Endothelial cell of umbilical vein (primary cell): ENCODE data around the gene CASP3. TPM values are rescaled to one million over a fixed set of nuclear protein-coding genes. Genes with fewer than 3 reads are reported as not detected.

ENCODE experiments used
- BruUV-seq: library from RNA; stranded (reverse); fragments of 400-500 nt; replicated peaks from 2 replicates; lab custom pipeline; 2021; lab: Mats Ljungman, UMichigan
- CTCF ChIA-PET: fragments of 300-600, 350-600 bp; sonication (Branson Sonifier 250); formaldehyde crosslinking; loops from one replicate; lab custom pipeline; 2021; ENCODE audit warnings: antibody characterized with exemption, inconsistent platforms; lab: Charles Lee
- POLR2A ChIA-PET: fragments of 300-600, 350-600 bp; sonication (Branson Sonifier 250); formaldehyde crosslinking; loops from one replicate; lab custom pipeline; 2021; ENCODE audit warnings: antibody characterized with exemption, inconsistent platforms; lab: Charles Lee
- DNase-seq: peaks from one replicate; pipeline ENCODE4 v3.0.0-alpha.2; 2011; ENCODE audit warnings: low read depth, low spot score
- FAIRE-seq: peaks from 2 replicates; lab custom pipeline; 2011; peaks lifted over from hg19 to GRCh38; lab: Jason Lieb, UNC
- H2AFZ ChIP-seq: 2 replicates; pipeline ENCODE4 v1.6.0; 2012; ENCODE audit warnings: low read depth, low read length, control low read depth, inconsistent platforms
- H3K27ac ChIP-seq: 2 replicates; pipeline ENCODE4 v1.5.1; 2011; ENCODE audit warnings: low read depth, mild to moderate bottlenecking, control low read depth, low read length, moderate library complexity; ENCODE audit not compliant: insufficient read depth
- H3K27me3 ChIP-seq, 2 experiments: 2 replicates each; pipeline versions ENCODE4 v1.6.0 to v1.6.1; 2011; ENCODE audit warnings: low read length in 2 of 2, mixed read lengths in 1 of 2; ENCODE audit not compliant: control insufficient read depth in 2 of 2, insufficient read depth in 2 of 2
- H3K36me3 ChIP-seq, 2 experiments: 2 replicates in 1 of 2; 3 replicates in 1 of 2; pipeline ENCODE4 v1.5.1; 2011; ENCODE audit warnings: low read length in 2 of 2, mild to moderate bottlenecking in 1 of 2, moderate library complexity in 1 of 2; ENCODE audit not compliant: control insufficient read depth in 2 of 2, insufficient read depth in 2 of 2; ENCODE audit errors: extremely low read depth in 1 of 2
- H3K4me1 ChIP-seq: 3 replicates; pipeline ENCODE4 v1.5.1; 2011; ENCODE audit warnings: mild to moderate bottlenecking, low read length; ENCODE audit not compliant: control insufficient read depth, insufficient read depth; ENCODE audit errors: extremely low read depth
- H3K4me2 ChIP-seq: 2 replicates; pipeline ENCODE4 v1.6.1; 2011; ENCODE audit warnings: low read length, control low read depth, mixed read lengths; ENCODE audit not compliant: insufficient read depth
- H3K4me3 ChIP-seq, 3 experiments: fragments of 200-600 bp in 1 of 3; sonication (generic), shearing (Covaris generic) in 1 of 3; replicated peaks in 1 of 3; 2 replicates each; pipeline ENCODE4 v1.5.1; 2011 to 2016; ENCODE audit warnings: control low read depth in 3 of 3, low read length in 3 of 3, mild to moderate bottlenecking in 2 of 3, inconsistent platforms in 1 of 3, low read depth in 1 of 3, moderate library complexity in 1 of 3; ENCODE audit not compliant: insufficient read depth in 1 of 3
- H3K79me2 ChIP-seq: 2 replicates; pipeline ENCODE4 v1.6.0; 2012; ENCODE audit warnings: low read length, inconsistent platforms; ENCODE audit not compliant: control insufficient read depth, insufficient read depth
- H3K9ac ChIP-seq: replicated peaks from 2 replicates; pipeline ENCODE3; 2011; ENCODE audit warnings: low read length, control low read depth; ENCODE audit not compliant: insufficient read depth; ENCODE audit errors: extremely low read depth
- H3K9me1 ChIP-seq: replicated peaks from 3 replicates; pipeline ENCODE4 v1.6.0; 2011; ENCODE audit warnings: mild to moderate bottlenecking, low read length; ENCODE audit not compliant: control insufficient read depth, insufficient read depth; ENCODE audit errors: extremely low read depth
- H3K9me3 ChIP-seq: replicated peaks from 2 replicates; pipeline ENCODE4 v1.5.1; 2012; ENCODE audit warnings: low read length, inconsistent platforms; ENCODE audit not compliant: control insufficient read depth, insufficient read depth
- H4K20me1 ChIP-seq: replicated peaks from 2 replicates; pipeline ENCODE3; 2011; ENCODE audit warnings: mild to moderate bottlenecking, low read length; ENCODE audit not compliant: control insufficient read depth, insufficient read depth; ENCODE audit errors: extremely low read depth
- CTCF ChIP-seq, 2 donors: IDR thresholded peaks; 1 replicate in 1 of 2; 2 replicates in 1 of 2; pipeline ENCODE4 v1.5.1; 2011; ENCODE audit warnings: low read length in 2 of 2, mild to moderate bottlenecking in 2 of 2, moderate library complexity in 2 of 2, control low read depth in 1 of 2, inconsistent platforms in 1 of 2, low read depth in 1 of 2; ENCODE audit not compliant: insufficient read depth in 1 of 2; ENCODE audit errors: extremely low read depth in 1 of 2
- EZH2 ChIP-seq: IDR thresholded peaks from 2 replicates; pipeline ENCODE4 v1.6.1; 2012; ENCODE audit warnings: borderline replicate concordance, low read depth, mild to moderate bottlenecking, moderate library complexity, low read length, inconsistent platforms; ENCODE audit not compliant: severe bottlenecking
- FOS ChIP-seq: IDR thresholded peaks from 2 replicates; pipeline ENCODE4 v1.6.1; 2011; ENCODE audit warnings: mild to moderate bottlenecking, low read length, moderate library complexity, borderline replicate concordance; ENCODE audit not compliant: insufficient read depth
- GATA2 ChIP-seq: IDR thresholded peaks from 2 replicates; pipeline ENCODE4 v1.7.0; 2011; ENCODE audit warnings: low read depth, mild to moderate bottlenecking, moderate library complexity, mixed read lengths, low read length; ENCODE audit not compliant: insufficient read length, insufficient read depth
- JUN ChIP-seq: IDR thresholded peaks from 2 replicates; pipeline ENCODE4 v1.6.1; 2011; ENCODE audit warnings: borderline replicate concordance, low read depth; ENCODE audit not compliant: insufficient read length, insufficient read depth
- MYC ChIP-seq: IDR thresholded peaks from one replicate; pipeline ENCODE4 v1.6.1; 2011; ENCODE audit warnings: mild to moderate bottlenecking, low read depth, low read length
- POLR2A ChIP-seq: IDR thresholded peaks from 2 replicates; pipeline ENCODE4 v1.6.1; 2012; ENCODE audit warnings: low read depth, mild to moderate bottlenecking, control low read depth, low read length
- POLR2AphosphoS5 ChIP-seq: IDR thresholded peaks from 2 replicates; pipeline ENCODE4 v1.6.1; 2012; ENCODE audit warnings: low read depth, mild to moderate bottlenecking, control low read depth, low read length, moderate library complexity; ENCODE audit not compliant: insufficient read depth
- dilution Hi-C: fragments of 300-500 bp; cut with MboI; formaldehyde crosslinking; loops from one replicate; pipeline ENCODE4 v1.15.0; 2019; ENCODE audit warnings: low sequenced_read_pairs; ENCODE audit not compliant: extremely low pct_ligation_motif_present
- intact Hi-C: fragments of 100-400 bp; cut with micrococcal nuclease; formaldehyde crosslinking; loops from one replicate; pipeline ENCODE4 v1.10.0; 2022
- polyA plus RNA-seq, 4 experiments: library from polyadenylated mRNA; depleted of rRNA in 3 of 4; stranded (reverse) in 3 of 4; unstranded in 1 of 4; fragments of >200 nt; gene quantifications; 2 replicates each; pipeline versions ENCODE4 v1.2.1 to v1.2.3, GENCODE V29; 2011 to 2012; ENCODE audit warnings: missing spikeins in 1 of 4
- total RNA-seq: library from RNA; stranded (reverse); gene quantifications from 2 replicates; pipeline ENCODE4 v1.2.3, GENCODE V29; 2021
- TF ChIP-seq, protein P1 (sequence below): IDR thresholded peaks from 2 replicates; pipeline ENCODE4 v1.6.1; 2011; ENCODE audit not compliant: insufficient read depth, insufficient read length

The CASP3 gene
- total and polyA plus RNA-seq, 2 donors (not counting 3 experiments of a cell fraction or from before 2014, with no cell fraction given) = 26.0 to 54.5 TPM

DNA sequence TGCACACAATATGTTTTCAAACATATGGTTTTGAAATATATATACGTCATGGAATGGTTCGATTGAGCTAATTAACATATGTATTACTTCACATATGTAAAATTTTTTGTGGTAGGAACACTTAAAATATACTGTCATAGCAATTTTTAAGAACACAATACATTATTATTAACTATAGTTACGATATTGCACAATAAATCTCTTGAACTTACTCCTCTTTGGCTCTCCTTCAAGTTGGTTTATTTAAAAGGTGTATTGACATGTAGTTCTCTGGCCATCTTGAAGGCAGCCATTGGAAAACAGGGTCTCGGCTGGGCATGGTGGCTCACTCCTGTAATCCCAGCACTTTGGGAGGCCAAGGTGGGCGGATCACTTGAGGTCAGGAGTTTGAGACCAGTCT, 53.8 kb downstream of the CASP3 start:
- Histone ChIP-seq H3K36me3 (no peaks in the 10 kb centered on the region), H3K4me2 (no peak overlapping the region), H3K79me2 (no peaks in the 10 kb centered on the region), H3K9me1 (no peaks in the 10 kb centered on the region), H3K4me3 (no peak overlapping the region), H3K27ac (no peak overlapping the region), H3K27me3 (no peaks in the 10 kb centered on the region), H4K20me1 (no peaks in the 10 kb centered on the region), H3K9me3 (no peaks in the 10 kb centered on the region), H3K9ac (no peak overlapping the region), H3K4me1 (peaks cover 16% of the 10 kb centered on the region), H2AFZ (no peak overlapping the region)
- ChIA-PET CTCF (no interaction called here), POLR2A (no interaction called here)
- DNase-seq = no peak
- intact Hi-C loops = no loop called here
- dilution Hi-C loops = no loop called here
- BruUV-seq = no TSS peak
- no peak for TF ChIP-seq CTCF (IDR thresholded peaks at IDR 0.05; ENCODE audit: extremely low read depth in 1 of 2, insufficient read depth in 1 of 2, low read depth in 1 of 2, low read length in 2 of 2)
- TF ChIP-seq MYC = no peak
- no peak for TF ChIP-seq POLR2AphosphoS5
- no peak for TF ChIP-seq POLR2A
- FAIRE-seq = no peak

DNA sequence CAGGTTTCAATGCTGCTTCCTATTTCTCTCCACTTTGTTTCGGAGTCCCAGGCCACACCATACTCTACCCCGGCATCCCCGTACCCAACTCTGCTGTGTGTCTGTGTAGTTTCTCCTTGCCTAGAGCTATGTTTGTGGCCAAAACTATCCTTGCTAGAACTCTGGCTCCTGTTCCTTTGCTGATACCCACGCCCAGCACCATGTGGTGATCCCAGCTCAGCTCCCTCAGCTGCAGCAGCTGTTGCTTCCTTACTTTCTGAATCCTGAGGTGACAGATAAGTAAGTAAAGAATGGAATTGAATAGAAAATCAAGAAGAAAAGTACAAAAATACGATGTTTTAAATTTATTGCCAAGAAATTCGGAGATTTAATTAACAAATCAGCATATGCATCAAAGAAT, 55.8 kb downstream of the CASP3 start:
- no peaks in the 10 kb centered on the region for H3K27me3 ChIP-seq
- H3K9ac ChIP-seq = no peak overlapping the region
- dilution Hi-C loops (no loop called here), intact Hi-C loops (no loop called here)
- TF ChIP-seq CTCF (IDR thresholded peaks at IDR 0.05; ENCODE audit: extremely low read depth in 1 of 2, insufficient read depth in 1 of 2, low read depth in 1 of 2, low read length in 2 of 2) (no peak), POLR2AphosphoS5 (no peak), FOS (no peak), GATA2 (no peak), EZH2 (no peak), MYC (no peak), POLR2A (no peak), JUN (no peak)
- TF ChIP-seq, protein P1, sequence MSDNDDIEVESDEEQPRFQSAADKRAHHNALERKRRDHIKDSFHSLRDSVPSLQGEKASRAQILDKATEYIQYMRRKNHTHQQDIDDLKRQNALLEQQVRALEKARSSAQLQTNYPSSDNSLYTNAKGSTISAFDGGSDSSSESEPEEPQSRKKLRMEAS = no peak
- CTCF ChIA-PET = no interaction called here
- H4K20me1 ChIP-seq = no peaks in the 10 kb centered on the region
- no peak overlapping the region for H3K4me3 ChIP-seq
- H3K4me1 ChIP-seq = peaks cover 9% of the 10 kb centered on the region
- POLR2A ChIA-PET = no interaction called here
- no peaks in the 10 kb centered on the region for H3K79me2 ChIP-seq
- no peak overlapping the region for H3K27ac ChIP-seq
- no TSS peak for BruUV-seq
- H3K9me1 ChIP-seq = no peaks in the 10 kb centered on the region
- no peak overlapping the region for H2AFZ ChIP-seq
- no peaks in the 10 kb centered on the region for H3K36me3 ChIP-seq
- no peak for DNase-seq
- FAIRE-seq = no peak
- H3K9me3 ChIP-seq = no peaks in the 10 kb centered on the region
- H3K4me2 ChIP-seq = no peak overlapping the region
